IMR-90 (cell line): ENCODE data around the gene CAMK2D. TPM values are rescaled to one million over a fixed set of nuclear protein-coding genes. Genes with fewer than 3 reads are reported as not detected.

Source experiments
- ATAC-seq: fragments of 200-7000 bp; cut with Tn5 transposase; 2 replicates; pipeline ENCODE4 v1.9.1; 2020; ENCODE audit warnings: low read depth, mild to moderate bottlenecking, moderate library complexity
- BruUV-seq: library from RNA; stranded (reverse); fragments of 400-500 nt; replicated peaks from 2 replicates; lab custom pipeline; 2021; lab: Mats Ljungman, UMichigan
- CTCF ChIA-PET: fragments of 300-600 bp; formaldehyde crosslinking; extraction: SDS; loops from one replicate; lab custom pipeline; 2021; ENCODE audit warnings: antibody characterized with exemption; lab: Yijun Ruan, JAX
- POLR2A ChIA-PET: fragments of 300-600 bp; sonication (Branson Sonifier 250); formaldehyde crosslinking; loops from one replicate; lab custom pipeline; 2022; ENCODE audit warnings: antibody characterized with exemption; ENCODE audit not compliant: unreplicated experiment; lab: Charles Lee
- DNase-seq: peaks from one replicate; pipeline ENCODE4 v3.0.0; 2013
- H2AFZ ChIP-seq: replicated peaks from 2 replicates; pipeline ENCODE3; 2013; ENCODE audit warnings: low read length, mild to moderate bottlenecking; ENCODE audit not compliant: poor library complexity
- H2AK5ac ChIP-seq: 2 replicates; pipeline ENCODE4 v1.6.1; 2013; ENCODE audit warnings: low read depth, low read length, inconsistent platforms
- H2AK9ac ChIP-seq: replicated peaks from 2 replicates; pipeline ENCODE3; 2013; ENCODE audit warnings: mild to moderate bottlenecking, low read depth, low read length, moderate library complexity; ENCODE audit not compliant: poor library complexity
- H2BK120ac ChIP-seq: 2 replicates; pipeline ENCODE4 v1.6.1; 2013; ENCODE audit warnings: low read depth, low read length, inconsistent platforms
- H2BK15ac ChIP-seq: 3 replicates; pipeline ENCODE4 v1.6.1; 2013; ENCODE audit warnings: low read depth, low read length, inconsistent platforms
- H2BK20ac ChIP-seq: 2 replicates; pipeline ENCODE4 v1.6.1; 2013; ENCODE audit warnings: low read depth, mild to moderate bottlenecking, inconsistent platforms, low read length, moderate library complexity
- H2BK5ac ChIP-seq: 2 replicates; pipeline ENCODE4 v1.6.1; 2013; ENCODE audit warnings: mild to moderate bottlenecking, low read depth, low read length, inconsistent platforms; ENCODE audit not compliant: poor library complexity, severe bottlenecking
- H3K14ac ChIP-seq: replicated peaks from 2 replicates; pipeline ENCODE4 v1.6.1; 2013; ENCODE audit warnings: low read depth, low read length, inconsistent platforms
- H3K18ac ChIP-seq: 2 replicates; pipeline ENCODE4 v1.6.1; 2013; ENCODE audit warnings: low read depth, low read length, control low read depth
- H3K23ac ChIP-seq: 2 replicates; pipeline ENCODE4 v1.6.1; 2013; ENCODE audit warnings: low read depth, low read length, inconsistent platforms
- H3K27ac ChIP-seq: 2 replicates; pipeline ENCODE4 v1.5.1; 2013; ENCODE audit warnings: mild to moderate bottlenecking, control low read depth, low read length; ENCODE audit not compliant: insufficient read depth
- H3K27me3 ChIP-seq: 2 replicates; pipeline ENCODE4 v1.6.1; 2013; ENCODE audit warnings: low read length; ENCODE audit not compliant: control insufficient read depth, insufficient read depth
- H3K36me3 ChIP-seq: 2 replicates; pipeline ENCODE4 v1.6.1; 2013; ENCODE audit warnings: low read length, mixed read lengths; ENCODE audit not compliant: control insufficient read depth, insufficient read depth
- H3K4ac ChIP-seq: 2 replicates; pipeline ENCODE4 v1.6.1; 2013; ENCODE audit warnings: low read depth, low read length, inconsistent platforms
- H3K4me1 ChIP-seq: 2 replicates; pipeline ENCODE4 v1.6.1; 2013; ENCODE audit warnings: low read length, mixed read lengths; ENCODE audit not compliant: control insufficient read depth, insufficient read depth
- H3K4me2 ChIP-seq: 2 replicates; pipeline ENCODE4 v1.6.1; 2013; ENCODE audit warnings: low read depth, mild to moderate bottlenecking, control low read depth, low read length, moderate library complexity
- H3K4me3 ChIP-seq: 2 replicates; pipeline ENCODE4 v1.5.1; 2013; ENCODE audit warnings: low read depth, mild to moderate bottlenecking, control low read depth, low read length, moderate library complexity; ENCODE audit not compliant: insufficient read depth
- H3K56ac ChIP-seq: 2 replicates; pipeline ENCODE4 v1.6.1; 2013; ENCODE audit warnings: low read length, inconsistent platforms; ENCODE audit not compliant: insufficient read depth; ENCODE audit errors: extremely low read depth
- H3K79me1 ChIP-seq, 2 experiments: 2 replicates each; pipeline ENCODE4 v1.6.1; 2013; ENCODE audit warnings: low read length in 2 of 2, inconsistent platforms in 1 of 2, low read depth in 1 of 2
- H3K9ac ChIP-seq: 2 replicates; pipeline ENCODE4 v1.6.1; 2013; ENCODE audit warnings: low read depth, low read length, control low read depth
- H3K9me1 ChIP-seq: 2 replicates; pipeline ENCODE4 v1.6.1; 2013; ENCODE audit warnings: low read length, inconsistent platforms; ENCODE audit not compliant: insufficient read depth
- H3K9me3 ChIP-seq: 2 replicates; pipeline ENCODE4 v1.6.1; 2013; ENCODE audit warnings: low read length; ENCODE audit not compliant: control insufficient read depth, insufficient read depth
- H4K20me1 ChIP-seq: 2 replicates; pipeline ENCODE4 v1.6.1; 2013; ENCODE audit warnings: low read length, inconsistent platforms; ENCODE audit not compliant: insufficient read depth
- H4K5ac ChIP-seq: 2 replicates; pipeline ENCODE4 v1.6.1; 2013; ENCODE audit warnings: mild to moderate bottlenecking, low read depth, low read length, control low read depth
- H4K8ac ChIP-seq, 2 experiments: 2 replicates each; pipeline ENCODE4 v1.6.1; 2013; ENCODE audit warnings: low read depth in 2 of 2, low read length in 2 of 2, control low read depth in 1 of 2, inconsistent platforms in 1 of 2
- H4K91ac ChIP-seq: 2 replicates; pipeline ENCODE4 v1.6.1; 2013; ENCODE audit warnings: low read depth, low read length, inconsistent platforms; ENCODE audit not compliant: insufficient read depth
- BHLHE40 ChIP-seq: fragments of 150-350 bp; IDR thresholded peaks from 2 replicates; pipeline ENCODE4 v1.6.1; 2016; ENCODE audit warnings: mild to moderate bottlenecking, low read depth, low read length
- WGBS, 2 experiments: methylation state at CpG; one replicate each; pipeline versions ENCODE4 v1.1.5 to v1.1.7; 2013; ENCODE audit warnings: missing lambda C conversion rate in 2 of 2; ENCODE audit not compliant: insufficient read length in 1 of 2; ENCODE audit errors: extremely low coverage in 2 of 2; 5-methylcytosine and 5-hydroxymethylcytosine counted together
- dilution Hi-C: fragments of 300-500 bp; cut with HindIII; formaldehyde crosslinking; loops from one replicate; pipeline ENCODE4 v1.14.3; 2018; ENCODE audit warnings: low sequenced_read_pairs; ENCODE audit not compliant: unreplicated experiment
- in situ Hi-C: fragments of 300-500 bp; cut with MboI; formaldehyde crosslinking; loops from 3 replicates; pipeline ENCODE4 v1.14.3; 2019; ENCODE audit warnings: low sequenced_read_pairs, inconsistent platforms, mixed read lengths
- intact Hi-C: fragments of 100-400 bp; cut with micrococcal nuclease; formaldehyde crosslinking; loops from 2 replicates; pipeline ENCODE4 v1.10.0; 2022
- polyA plus RNA-seq, 3 experiments: library from polyadenylated mRNA; depleted of rRNA; stranded (reverse); fragments of >200 nt; gene quantifications; 2 replicates each; pipeline ENCODE4 v1.2.3, GENCODE V29; 2012; ENCODE audit warnings: low replicate concordance in 1 of 3
- total RNA-seq: library from RNA; depleted of rRNA; stranded (reverse); fragments of >200 nt; gene quantifications from 2 replicates; pipeline ENCODE4 v1.2.3, GENCODE V29; 2012

CAMK2D gene
- total and polyA plus RNA-seq, 2 of the 4 experiments (the other 2 are of a cell fraction): 44.6 to 156 TPM

DNA sequence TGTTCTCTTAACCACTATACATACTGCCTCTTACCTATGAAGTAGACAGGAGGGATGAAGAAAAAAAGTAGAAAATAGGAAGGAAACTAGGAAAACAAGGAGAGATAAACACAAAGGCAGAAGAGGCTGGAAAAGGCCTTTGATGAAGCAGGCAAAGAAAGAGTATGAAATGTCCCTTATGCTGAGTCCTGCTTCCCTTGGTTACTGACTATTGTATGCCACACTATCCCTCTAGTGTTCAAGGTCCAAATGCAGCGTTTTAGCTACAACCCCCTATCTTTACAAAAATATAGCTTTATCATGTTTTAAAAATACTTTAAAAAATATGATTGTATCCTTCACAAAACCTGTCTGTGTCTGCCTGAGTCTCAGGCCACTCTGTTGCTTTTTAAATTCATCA is 233.1 kb downstream of the CAMK2D start:
- H3K9me3 ChIP-seq: no peaks in the 10 kb centered on the region
- no peak overlapping the region for H2AFZ ChIP-seq
- no peak overlapping the region for H3K4me2 ChIP-seq
- H4K5ac ChIP-seq: peak overlapping the region; percentile 40; the same call in 1 of the 2 replicates
- WGBS, 2 experiments: no CpG with 5 or more reads among the region's 1 CpG
- ATAC-seq (no peak), DNase-seq (no peak)
- H2BK5ac ChIP-seq: no peak overlapping the region
- dilution Hi-C loops (no loop called here), in situ Hi-C loops (loop anchor here (25.0 kb wide), 1 partner anchor 834 kb away; no protein-coding TSS in a partner anchor), intact Hi-C loops (no loop called here)
- H3K27ac ChIP-seq: no peak overlapping the region
- H2BK120ac ChIP-seq: no peak overlapping the region
- no peaks in the 10 kb centered on the region for H3K9me1 ChIP-seq
- no peak overlapping the region for H2BK20ac ChIP-seq
- H4K8ac ChIP-seq: no peak overlapping the region
- peaks cover 10 to 11% of the 10 kb centered on the region in 2 experiments; a peak in 2 of 4 replicates for H3K79me1 ChIP-seq
- peak overlapping the region; percentile 75; the same call in 1 of the 2 replicates for H3K23ac ChIP-seq
- H4K20me1 ChIP-seq: no peaks in the 10 kb centered on the region
- no peak for TF ChIP-seq BHLHE40
- H3K4ac ChIP-seq: no peak overlapping the region
- H3K18ac ChIP-seq: no peak overlapping the region
- no peaks in the 10 kb centered on the region for H3K27me3 ChIP-seq
- H2BK15ac ChIP-seq: no peak overlapping the region
- ChIA-PET CTCF (no interaction called here), POLR2A (no interaction called here)
- H3K9ac ChIP-seq: no peak overlapping the region
- H3K4me3 ChIP-seq: no peak overlapping the region
- H3K56ac ChIP-seq: no peak overlapping the region
- no peak overlapping the region for H2AK5ac ChIP-seq
- no peak overlapping the region for H4K91ac ChIP-seq
- H3K4me1 ChIP-seq: no peaks in the 10 kb centered on the region
- H3K14ac ChIP-seq: no peak overlapping the region
- no peak overlapping the region for H2AK9ac ChIP-seq
- no TSS peak for BruUV-seq
- peaks cover 9% of the 10 kb centered on the region for H3K36me3 ChIP-seq
